ENCODE data around the gene SPATA21. TPM values are rescaled to one million over a fixed set of nuclear protein-coding genes. Genes with fewer than 3 reads are reported as not detected.
"Not testable (repeated sequence)": the region's sequence is repeated elsewhere in the genome, so short reads cannot be mapped to it uniquely, and the experiment has no call there.

Gene SPATA21
- total RNA-seq, 2 donors from 2014 or later = not detected

GRCh38 chr1:16369821-16370220, 67.4 kb downstream of the SPATA21 start:
- Histone ChIP-seq H3K27me3 (no peaks in the 10 kb centered on the region), H3K4me3 (no peak overlapping the region), H3K9me3 (no peaks in the 10 kb centered on the region), H3K4me1 (peaks cover 64% of the 10 kb centered on the region), H3K36me3 (replicated peaks in 1 of 2; ENCODE audit: insufficient read depth in 1 of 2, low read depth in 2 of 2) (no peaks in the 10 kb centered on the region), H3K27ac (no peak overlapping the region)
- DNase-seq (no peak), ATAC-seq (no peak)
- TF ChIP-seq CTCF (IDR thresholded peaks at IDR 0.05) = no peak
- no peak for TF ChIP-seq POLR2A (IDR thresholded peaks at IDR 0.05)
- WGBS, 2 donors = 82 to 88% methylated on average over 4 of the region's 4 CpGs
- intact Hi-C loops (cut with DNase I) = no loop called here

GRCh38 chr1:16367968-16368890, 69.0 kb downstream of the SPATA21 start:
- intact Hi-C loops (cut with DNase I) = no loop called here
- H3K4me3 ChIP-seq = peak overlapping the region; percentile 66 to 73
- no peaks in the 10 kb centered on the region for H3K36me3 ChIP-seq (replicated peaks in 1 of 2; ENCODE audit: insufficient read depth in 1 of 2, low read depth in 2 of 2)
- H3K27ac ChIP-seq = peak overlapping the region; percentile 92 to 94 (median 93)
- 2 to 3% methylated on average over 24 of the region's 24 CpGs for WGBS, 2 donors
- DNase-seq (no peak), ATAC-seq (no peak)
- H3K27me3 ChIP-seq = no peaks in the 10 kb centered on the region
- H3K4me1 ChIP-seq = peaks cover 77% of the 10 kb centered on the region
- TF ChIP-seq CTCF (IDR thresholded peaks at IDR 0.05) (no peak), POLR2A (IDR thresholded peaks at IDR 0.05) (no peak)
- H3K9me3 ChIP-seq = no peaks in the 10 kb centered on the region

- no peaks in the 10 kb centered on the region for H3K9me3 ChIP-seq
- no peaks in the 10 kb centered on the region for H3K27me3 ChIP-seq
- peaks cover 70% of the 10 kb centered on the region for H3K4me1 ChIP-seq
- H3K27ac ChIP-seq = peak overlapping the region; percentile 92 to 94 (median 93)
- H3K36me3 ChIP-seq (replicated peaks in 1 of 2; ENCODE audit: insufficient read depth in 1 of 2, low read depth in 2 of 2) = no peaks in the 10 kb centered on the region
- DNase-seq (peak in 3 of 4 donors; percentile 77 to 84 (median 80)), ATAC-seq (peak; percentile 69)
- peak overlapping the region; percentile 66 to 73 for H3K4me3 ChIP-seq
- intact Hi-C loops (cut with DNase I) = no loop called here
- WGBS, 2 donors = 0% methylated on average over 19 to 47 of the region's 47 CpGs
- TF ChIP-seq CTCF (IDR thresholded peaks at IDR 0.05) (peak in 2 of 7 experiments; percentile 9 to 20), POLR2A (IDR thresholded peaks at IDR 0.05) (peak in 2 of 3 donors; percentile 83 to 93)
These were observed 69.8 kb downstream of the SPATA21 start for GRCh38 chr1:16367258-16367967.

- 0 to 1% methylated on average over 17 to 23 of the region's 24 CpGs for WGBS, 2 donors
- Histone ChIP-seq H3K4me1 (peaks cover 64% of the 10 kb centered on the region), H3K9me3 (no peaks in the 10 kb centered on the region), H3K27ac (peak within 1 kb of the TSS; percentile 92 to 94 (median 93)), H3K36me3 (replicated peaks in 1 of 2; ENCODE audit: insufficient read depth in 1 of 2, low read depth in 2 of 2) (no peaks in the 10 kb centered on the region), H3K27me3 (no peaks in the 10 kb centered on the region), H3K4me3 (peak within 1 kb of the TSS; percentile 66 to 73)
- peak; percentile 93 for ATAC-seq
- peak; percentile 97 to 99 (median 98) for DNase-seq
- intact Hi-C loops (cut with DNase I) = no loop called here
- TF ChIP-seq CTCF (IDR thresholded peaks at IDR 0.05) (no peak), POLR2A (IDR thresholded peaks at IDR 0.05) (no peak)
These were observed 70.4 kb downstream of the SPATA21 start, which contains the start of gene SZRD1 for GRCh38 chr1:16366722-16367257. SZRD1 (plus strand) TSS chr1:16367242; CDS start chr1:16367258, 16 bp downstream.

GRCh38 chr1:16365146-16365498, 72.1 kb downstream of the SPATA21 start:
- Histone ChIP-seq H3K4me1 (peaks cover 52% of the 10 kb centered on the region), H3K27ac (peak overlapping the region in 3 of 4 donors; percentile 58 to 77 (median 64))
- intact Hi-C loops (cut with DNase I); H3K4me3 ChIP-seq; H3K9me3 ChIP-seq; H3K36me3 ChIP-seq (replicated peaks in 1 of 2; ENCODE audit: insufficient read depth in 1 of 2, low read depth in 2 of 2); DNase-seq; H3K27me3 ChIP-seq: not testable (repeated sequence)
- ATAC-seq = peak; percentile 13
- 33 to 36% methylated on average over 3 of the region's 3 CpGs for WGBS, 2 donors

All from body of pancreas (tissue), 4 donors.